A549 (cell line): Measurements from ENCODE around the gene KLF6. TPM values are rescaled to one million over a fixed set of nuclear protein-coding genes. Genes with fewer than 3 reads are reported as not detected.
"Not testable (repeated sequence)": the region's sequence is repeated elsewhere in the genome, so short reads cannot be mapped to it uniquely, and the experiment has no call there.

Experiments used
- ATAC-seq, 2 experiments: fragments of 200-7000 bp in 1 of 2; fragments of >200 bp in 1 of 2; cut with Nextera tagmentation in 1 of 2; cut with Tn5 transposase in 1 of 2; 3 replicates each; pipeline versions ENCODE4 v1.8.0 to v1.9.1; 2018 to 2020; ENCODE audit warnings: mild to moderate bottlenecking in 1 of 2, moderate library complexity in 1 of 2
- CTCF ChIA-PET: fragments of 300-600 bp; sonication (Branson Sonifier 250); formaldehyde crosslinking; extraction: SDS; loops from one replicate; lab custom pipeline; 2021; ENCODE audit warnings: antibody characterized with exemption, inconsistent platforms; lab: Yijun Ruan, JAX
- POLR2A ChIA-PET: fragments of 350-600 bp; formaldehyde crosslinking; extraction: SDS; loops from one replicate; lab custom pipeline; 2021; ENCODE audit warnings: antibody characterized with exemption, inconsistent platforms; lab: Yijun Ruan, JAX
- DNase-seq, 2 experiments: peaks; one replicate each; pipeline versions ENCODE4 v3.0.0 to v3.0.0-alpha.2; 2011 to 2016; ENCODE audit warnings: low read depth in 1 of 2, low spot score in 1 of 2
- FAIRE-seq: peaks from 2 replicates; lab custom pipeline; 2011; peaks lifted over from hg19 to GRCh38; lab: Jason Lieb, UNC
- H3K27ac ChIP-seq, 2 experiments: fragments of >200 bp; sonication (Bioruptor Twin); formaldehyde crosslinking; 3 replicates each; pipeline ENCODE4 v1.5.1; 2016 to 2017
- H3K4me1 ChIP-seq: fragments of >200 bp; sonication (Bioruptor Twin); formaldehyde crosslinking; 3 replicates; pipeline ENCODE4 v1.6.1; 2016
- H3K4me2 ChIP-seq: fragments of >200 bp; sonication (Bioruptor Twin); formaldehyde crosslinking; 3 replicates; pipeline ENCODE4 v1.6.1; 2016
- H3K4me3 ChIP-seq: fragments of >200 bp; sonication (Bioruptor Twin); formaldehyde crosslinking; 3 replicates; pipeline ENCODE4 v1.5.1; 2016
- H3K9me3 ChIP-seq: fragments of >200 bp; sonication (Bioruptor Twin); formaldehyde crosslinking; 3 replicates; pipeline ENCODE4 v1.6.1; 2016
- CBX8 ChIP-seq: fragments of 200-600 bp; sonication (generic); IDR thresholded peaks from 2 replicates; pipeline ENCODE4 v1.6.1; 2016
- CHD2 ChIP-seq: fragments of 150-350 bp; IDR thresholded peaks from 2 replicates; pipeline ENCODE4 v1.6.1; 2014; ENCODE audit warnings: low read length; ENCODE audit not compliant: partially characterized antibody
- HDAC2 ChIP-seq: fragments of 200-600 bp; sonication (generic); IDR thresholded peaks from 2 replicates; pipeline ENCODE4 v1.6.1; 2016
- KDM1A ChIP-seq: fragments of 200-600 bp; sonication (generic); IDR thresholded peaks from 2 replicates; pipeline ENCODE4 v1.6.1; 2016; ENCODE audit warnings: low read depth, mild to moderate bottlenecking
- KDM5A ChIP-seq: fragments of 200-600 bp; sonication (generic); IDR thresholded peaks from 2 replicates; pipeline ENCODE4 v1.6.1; 2016; ENCODE audit warnings: antibody characterized with exemption, mild to moderate bottlenecking
- NPAS2 ChIP-seq: fragments of 250-450 bp; sonication (Bioruptor Pico); IDR thresholded peaks from 2 replicates; pipeline ENCODE4 v1.8.0; 2022; ENCODE audit warnings: mild to moderate bottlenecking, moderate library complexity, borderline replicate concordance
- PHF8 ChIP-seq: fragments of 200-600 bp; sonication (generic); IDR thresholded peaks from 2 replicates; pipeline ENCODE4 v1.6.1; 2016; ENCODE audit warnings: low read depth, mild to moderate bottlenecking, antibody characterized with exemption, moderate library complexity, borderline replicate concordance
- POLR2AphosphoS2 ChIP-seq: conservative IDR thresholded peaks from 2 replicates; pipeline ENCODE4 v1.6.1; 2012; ENCODE audit warnings: low read length, improper control_type of control experiment, inconsistent platforms
- RAD21 ChIP-seq, 2 experiments: fragments of >200 bp in 1 of 2; sonication (Bioruptor Twin) in 1 of 2; formaldehyde crosslinking in 1 of 2; IDR thresholded peaks in 1 of 2; conservative IDR thresholded peaks in 1 of 2; 2 replicates in 1 of 2; 3 replicates in 1 of 2; pipeline ENCODE4 v1.6.1; 2012 to 2018; ENCODE audit warnings: inconsistent platforms in 1 of 2
- RCOR1 ChIP-seq: fragments of 150-350 bp; IDR thresholded peaks from 2 replicates; pipeline ENCODE4 v1.6.1; 2014; ENCODE audit warnings: antibody characterized with exemption, low read length, low read depth
- RFX5 ChIP-seq: fragments of 450-650 bp; IDR thresholded peaks from 2 replicates; pipeline ENCODE4 v1.7.1; 2014; ENCODE audit warnings: antibody characterized with exemption, mild to moderate bottlenecking, moderate library complexity
- ZFP36 ChIP-seq: fragments of 450-650 bp; IDR thresholded peaks from 2 replicates; pipeline ENCODE4 v1.6.1; 2014; ENCODE audit warnings: borderline replicate concordance; ENCODE audit not compliant: partially characterized antibody
- ZSCAN20 ChIP-seq: fragments of 250-450 bp; sonication (Bioruptor Pico); IDR thresholded peaks from 2 replicates; pipeline ENCODE4 v1.8.0; 2022; ENCODE audit warnings: mild to moderate bottlenecking, moderate library complexity
- WGBS: methylation state at CpG from one replicate; pipeline ENCODE4 v1.1.6; 2017; ENCODE audit errors: missing lambda C conversion rate; 5-methylcytosine and 5-hydroxymethylcytosine counted together
- polyA plus RNA-seq, 4 experiments: library from polyadenylated mRNA; depleted of rRNA in 3 of 4; stranded (reverse); fragments of >200 nt; fragmentation: RNase III in 1 of 4; extraction: RNeasy Plus Mini Kit Qiagen cat#74134 plus additional on column Dnase treatment in 1 of 4; gene quantifications; 2 replicates in 3 of 4; 3 replicates in 1 of 4; pipeline ENCODE4 v1.2.3, GENCODE V29; 2011 to 2017
- TF ChIP-seq, protein P1 (sequence below): fragments of 200-600 bp; sonication (generic); IDR thresholded peaks from 2 replicates; pipeline ENCODE4 v1.6.1; 2016; ENCODE audit warnings: antibody characterized with exemption, mild to moderate bottlenecking, moderate library complexity
- TF ChIP-seq, protein P2 (sequence below): fragments of >200 bp; sonication (Bioruptor Twin); formaldehyde crosslinking; IDR thresholded peaks from 3 replicates; pipeline ENCODE4 v1.6.1; 2016
- TF ChIP-seq, protein P3 (sequence below): fragments of 250-450 bp; sonication (Bioruptor Pico); IDR thresholded peaks from 2 replicates; pipeline ENCODE4 v1.5.0; 2021; ENCODE audit warnings: mild to moderate bottlenecking, moderate library complexity, borderline replicate concordance
- TF ChIP-seq, protein P4 (sequence below): fragments of 250-450 bp; sonication (Bioruptor Pico); IDR thresholded peaks from 2 replicates; pipeline ENCODE4 v1.5.0; 2020; ENCODE audit warnings: low read depth, mild to moderate bottlenecking, moderate library complexity
- TF ChIP-seq, protein P5 (sequence below): fragments of 150-350 bp; IDR thresholded peaks from 2 replicates; pipeline ENCODE4 v1.6.1; 2014; ENCODE audit warnings: low read depth, mild to moderate bottlenecking, low read length

KLF6 gene
- polyA plus RNA-seq, 2 of the 4 experiments (the other 2 are of a cell fraction), result 31.9 to 86.8 TPM

DNA sequence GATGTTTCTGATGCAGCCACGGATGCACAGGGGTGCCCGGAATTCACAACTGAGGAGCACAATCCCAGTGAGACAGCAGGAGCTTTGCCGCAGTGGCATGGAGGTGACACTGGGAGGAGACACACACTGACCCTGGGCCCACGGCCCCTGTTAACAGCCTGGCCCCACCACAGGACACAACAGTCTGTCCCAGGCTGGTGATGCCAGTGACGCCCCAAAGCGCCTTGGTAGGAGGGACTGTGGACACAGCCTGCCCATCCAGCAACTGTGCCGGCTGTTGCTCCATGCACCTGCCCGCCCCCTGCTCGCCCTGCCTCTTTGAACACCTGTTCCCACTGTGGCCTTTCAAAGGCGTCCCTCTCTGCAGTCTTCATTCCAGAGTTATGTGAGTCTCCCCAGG, 49.8 kb downstream of the KLF6 start:
- ATAC-seq, result peak in 1 of 2 experiments; percentile 49; a peak in 3 of 6 replicates
- Histone ChIP-seq H3K4me1 (peaks cover 16% of the 10 kb centered on the region), H3K4me3 (no peak overlapping the region), H3K9me3 (no peaks in the 10 kb centered on the region), H3K4me2 (no peak overlapping the region), H3K27ac (peak overlapping the region in 1 of 2 experiments; percentile 1; a peak in 2 of 6 replicates)
- POLR2A ChIA-PET, result no interaction called here
- CTCF ChIA-PET, result interaction anchor here (1.0 to 1.8 kb wide), 3 partner anchors 12 to 541 kb away, joined by 3 to 5 read pairs (median 4); no protein-coding TSS in a partner anchor
- TF ChIP-seq, protein P1, sequence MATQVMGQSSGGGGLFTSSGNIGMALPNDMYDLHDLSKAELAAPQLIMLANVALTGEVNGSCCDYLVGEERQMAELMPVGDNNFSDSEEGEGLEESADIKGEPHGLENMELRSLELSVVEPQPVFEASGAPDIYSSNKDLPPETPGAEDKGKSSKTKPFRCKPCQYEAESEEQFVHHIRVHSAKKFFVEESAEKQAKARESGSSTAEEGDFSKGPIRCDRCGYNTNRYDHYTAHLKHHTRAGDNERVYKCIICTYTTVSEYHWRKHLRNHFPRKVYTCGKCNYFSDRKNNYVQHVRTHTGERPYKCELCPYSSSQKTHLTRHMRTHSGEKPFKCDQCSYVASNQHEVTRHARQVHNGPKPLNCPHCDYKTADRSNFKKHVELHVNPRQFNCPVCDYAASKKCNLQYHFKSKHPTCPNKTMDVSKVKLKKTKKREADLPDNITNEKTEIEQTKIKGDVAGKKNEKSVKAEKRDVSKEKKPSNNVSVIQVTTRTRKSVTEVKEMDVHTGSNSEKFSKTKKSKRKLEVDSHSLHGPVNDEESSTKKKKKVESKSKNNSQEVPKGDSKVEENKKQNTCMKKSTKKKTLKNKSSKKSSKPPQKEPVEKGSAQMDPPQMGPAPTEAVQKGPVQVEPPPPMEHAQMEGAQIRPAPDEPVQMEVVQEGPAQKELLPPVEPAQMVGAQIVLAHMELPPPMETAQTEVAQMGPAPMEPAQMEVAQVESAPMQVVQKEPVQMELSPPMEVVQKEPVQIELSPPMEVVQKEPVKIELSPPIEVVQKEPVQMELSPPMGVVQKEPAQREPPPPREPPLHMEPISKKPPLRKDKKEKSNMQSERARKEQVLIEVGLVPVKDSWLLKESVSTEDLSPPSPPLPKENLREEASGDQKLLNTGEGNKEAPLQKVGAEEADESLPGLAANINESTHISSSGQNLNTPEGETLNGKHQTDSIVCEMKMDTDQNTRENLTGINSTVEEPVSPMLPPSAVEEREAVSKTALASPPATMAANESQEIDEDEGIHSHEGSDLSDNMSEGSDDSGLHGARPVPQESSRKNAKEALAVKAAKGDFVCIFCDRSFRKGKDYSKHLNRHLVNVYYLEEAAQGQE, result no peak
- peak in 1 of 2 experiments; percentile 33; a peak in 3 of 5 replicates for TF ChIP-seq RAD21 (conservative IDR thresholded peaks at IDR 0.05 in 1 of 2, IDR thresholded peaks at IDR 0.05 in 1 of 2)
- DNase-seq, result no peak
- FAIRE-seq, result no peak
- 65% methylated on average over 10 of the region's 10 CpGs for WGBS

DNA sequence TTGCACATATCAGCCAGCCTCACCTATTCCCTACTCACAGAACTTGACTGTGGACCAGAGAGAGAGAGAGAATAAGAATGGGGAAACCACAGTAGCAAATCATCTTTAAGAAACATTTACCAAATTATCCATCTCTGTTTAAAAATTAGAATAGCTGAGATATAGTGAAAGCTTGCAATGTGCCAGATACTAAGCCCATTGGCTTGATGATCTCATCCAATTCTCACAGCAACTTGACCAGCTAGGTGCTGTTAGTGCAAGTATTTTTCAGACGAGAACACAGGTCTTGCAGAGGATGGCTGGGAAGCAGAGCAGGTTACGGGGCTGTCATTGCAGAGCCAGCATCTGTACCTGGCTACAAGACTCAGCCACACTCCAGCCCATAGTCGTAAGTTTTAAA, 50.9 kb downstream of the KLF6 start:
- no peak for ATAC-seq
- ChIA-PET POLR2A (no interaction called here), CTCF (interaction anchor here (1.0 to 1.8 kb wide), 3 partner anchors 13 to 540 kb away, joined by 3 to 5 read pairs (median 4); no protein-coding TSS in a partner anchor)
- FAIRE-seq, result no peak
- DNase-seq, result no peak
- TF ChIP-seq RFX5 (no peak), PHF8 (no peak), ZSCAN20 (no peak), CHD2 (no peak), POLR2AphosphoS2 (no peak), KDM5A (no peak), CBX8 (no peak), KDM1A (no peak), ZFP36 (no peak), NPAS2 (CRISPR knock-in tag) (no peak), RCOR1 (no peak), HDAC2 (no peak)
- TF ChIP-seq, protein P2, sequence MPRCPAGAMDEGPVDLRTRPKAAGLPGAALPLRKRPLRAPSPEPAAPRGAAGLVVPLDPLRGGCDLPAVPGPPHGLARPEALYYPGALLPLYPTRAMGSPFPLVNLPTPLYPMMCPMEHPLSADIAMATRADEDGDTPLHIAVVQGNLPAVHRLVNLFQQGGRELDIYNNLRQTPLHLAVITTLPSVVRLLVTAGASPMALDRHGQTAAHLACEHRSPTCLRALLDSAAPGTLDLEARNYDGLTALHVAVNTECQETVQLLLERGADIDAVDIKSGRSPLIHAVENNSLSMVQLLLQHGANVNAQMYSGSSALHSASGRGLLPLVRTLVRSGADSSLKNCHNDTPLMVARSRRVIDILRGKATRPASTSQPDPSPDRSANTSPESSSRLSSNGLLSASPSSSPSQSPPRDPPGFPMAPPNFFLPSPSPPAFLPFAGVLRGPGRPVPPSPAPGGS, result no peak
- TF ChIP-seq, protein P3, sequence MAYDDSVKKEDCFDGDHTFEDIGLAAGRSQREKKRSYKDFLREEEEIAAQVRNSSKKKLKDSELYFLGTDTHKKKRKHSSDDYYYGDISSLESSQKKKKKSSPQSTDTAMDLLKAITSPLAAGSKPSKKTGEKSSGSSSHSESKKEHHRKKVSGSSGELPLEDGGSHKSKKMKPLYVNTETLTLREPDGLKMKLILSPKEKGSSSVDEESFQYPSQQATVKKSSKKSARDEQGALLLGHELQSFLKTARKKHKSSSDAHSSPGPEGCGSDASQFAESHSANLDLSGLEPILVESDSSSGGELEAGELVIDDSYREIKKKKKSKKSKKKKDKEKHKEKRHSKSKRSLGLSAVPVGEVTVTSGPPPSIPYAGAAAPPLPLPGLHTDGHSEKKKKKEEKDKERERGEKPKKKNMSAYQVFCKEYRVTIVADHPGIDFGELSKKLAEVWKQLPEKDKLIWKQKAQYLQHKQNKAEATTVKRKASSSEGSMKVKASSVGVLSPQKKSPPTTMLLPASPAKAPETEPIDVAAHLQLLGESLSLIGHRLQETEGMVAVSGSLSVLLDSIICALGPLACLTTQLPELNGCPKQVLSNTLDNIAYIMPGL (CRISPR knock-in tag), result no peak
- TF ChIP-seq, protein P4, sequence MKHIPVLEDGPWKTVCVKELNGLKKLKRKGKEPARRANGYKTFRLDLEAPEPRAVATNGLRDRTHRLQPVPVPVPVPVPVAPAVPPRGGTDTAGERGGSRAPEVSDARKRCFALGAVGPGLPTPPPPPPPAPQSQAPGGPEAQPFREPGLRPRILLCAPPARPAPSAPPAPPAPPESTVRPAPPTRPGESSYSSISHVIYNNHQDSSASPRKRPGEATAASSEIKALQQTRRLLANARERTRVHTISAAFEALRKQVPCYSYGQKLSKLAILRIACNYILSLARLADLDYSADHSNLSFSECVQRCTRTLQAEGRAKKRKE, result no peak
- TF ChIP-seq, protein P5, sequence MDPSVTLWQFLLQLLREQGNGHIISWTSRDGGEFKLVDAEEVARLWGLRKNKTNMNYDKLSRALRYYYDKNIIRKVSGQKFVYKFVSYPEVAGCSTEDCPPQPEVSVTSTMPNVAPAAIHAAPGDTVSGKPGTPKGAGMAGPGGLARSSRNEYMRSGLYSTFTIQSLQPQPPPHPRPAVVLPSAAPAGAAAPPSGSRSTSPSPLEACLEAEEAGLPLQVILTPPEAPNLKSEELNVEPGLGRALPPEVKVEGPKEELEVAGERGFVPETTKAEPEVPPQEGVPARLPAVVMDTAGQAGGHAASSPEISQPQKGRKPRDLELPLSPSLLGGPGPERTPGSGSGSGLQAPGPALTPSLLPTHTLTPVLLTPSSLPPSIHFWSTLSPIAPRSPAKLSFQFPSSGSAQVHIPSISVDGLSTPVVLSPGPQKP, result no peak
- H3K4me1 ChIP-seq, result peaks cover 5% of the 10 kb centered on the region; the same call in 1 of the 3 replicates
- no peak overlapping the region for H3K4me3 ChIP-seq
- WGBS, result 89% methylated on average over 3 of the region's 3 CpGs
- no peak overlapping the region for H3K27ac ChIP-seq
- no peak overlapping the region for H3K4me2 ChIP-seq
- H3K9me3 ChIP-seq, result no peaks in the 10 kb centered on the region

DNA sequence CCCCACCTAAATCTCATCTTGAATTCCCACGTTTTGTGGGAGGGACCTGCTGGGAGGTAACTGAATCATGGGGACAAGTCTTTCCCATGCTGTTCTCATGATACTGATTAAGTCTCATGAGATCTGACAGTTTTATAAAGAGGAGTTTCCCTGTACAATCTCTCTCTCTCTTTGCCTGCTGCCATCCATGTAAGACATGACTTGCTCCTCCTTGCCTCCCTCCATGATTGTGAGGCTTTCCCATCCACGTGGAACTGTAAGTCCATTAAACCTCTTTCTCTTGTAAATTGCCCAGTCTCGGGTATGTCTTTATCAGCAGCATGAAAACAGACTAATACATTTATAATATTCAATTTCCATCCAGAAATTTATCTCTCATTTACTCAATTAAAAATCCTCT, 52.8 kb downstream of the KLF6 start:
- DNase-seq, ATAC-seq, H3K27ac ChIP-seq, H3K4me1 ChIP-seq, H3K4me3 ChIP-seq, H3K9me3 ChIP-seq, FAIRE-seq, H3K4me2 ChIP-seq, CTCF ChIA-PET, POLR2A ChIA-PET: not testable (repeated sequence)
- 50% methylated on average over 3 of the region's 3 CpGs for WGBS
